ENCODE data around the gene ADCY9. TPM values are rescaled to one million over a fixed set of nuclear protein-coding genes. Genes with fewer than 3 reads are reported as not detected.
A peak's percentile ranks its signal among the peaks of the same experiment; 100 is the strongest.

ADCY9 gene
- total RNA-seq, 2 experiments from 2014 or later, result 9.0 to 9.5 TPM

GRCh38 chr16:4009177-4009576, 107.1 kb downstream of the ADCY9 start:
- no peaks in the 10 kb centered on the region for H3K4me1 Mint-ChIP-seq
- CTCF ChIA-PET, result interaction anchor here (0.6 kb wide), 1 partner anchor 248 kb away, joined by 3 read pairs; no protein-coding TSS in a partner anchor

GRCh38 chr16:4008116-4008515, 108.1 kb downstream of the ADCY9 start:
- POLR2A ChIA-PET, result interaction anchor here (0.6 kb wide), 1 partner anchor 597 kb away, joined by 3 read pairs; no protein-coding TSS in a partner anchor
- H3K9me3 Mint-ChIP-seq, result no peaks in the 10 kb centered on the region
- CTCF ChIA-PET, result no interaction called here
- DNase-seq, result no peak
- H3K4me3 Mint-ChIP-seq, result no peak overlapping the region
- H3K4me1 Mint-ChIP-seq, result no peaks in the 10 kb centered on the region
- H3K27me3 Mint-ChIP-seq, result no peaks in the 10 kb centered on the region
- no peaks in the 10 kb centered on the region for H3K36me3 Mint-ChIP-seq (ENCODE audit: low read depth)
- no peak overlapping the region for H3K27ac Mint-ChIP-seq

More at GRCh38 chr16:4009177-4009576, 107.1 kb downstream of the ADCY9 start:
- H3K4me3 Mint-ChIP-seq, result no peak overlapping the region
- no peaks in the 10 kb centered on the region for H3K36me3 Mint-ChIP-seq (ENCODE audit: low read depth)
- no peak overlapping the region for H3K27ac Mint-ChIP-seq
- no peaks in the 10 kb centered on the region for H3K9me3 Mint-ChIP-seq
- POLR2A ChIA-PET, result no interaction called here
- no peak for DNase-seq
- no peaks in the 10 kb centered on the region for H3K27me3 Mint-ChIP-seq

- POLR2A ChIA-PET, result interaction anchor here (0.9 kb wide), 1 partner anchor 11 kb away, joined by 3 read pairs; no protein-coding TSS in a partner anchor
- Mint-ChIP-seq H3K27ac (no peak overlapping the region), H3K9me3 (no peaks in the 10 kb centered on the region), H3K4me3 (no peak overlapping the region), H3K27me3 (no peaks in the 10 kb centered on the region), H3K36me3 (ENCODE audit: low read depth) (no peaks in the 10 kb centered on the region), H3K4me1 (no peaks in the 10 kb centered on the region)
- DNase-seq, result no peak
- CTCF ChIA-PET, result interaction anchor here (1.4 kb wide), 1 partner anchor 67 kb away, joined by 3 read pairs; no protein-coding TSS in a partner anchor
These were observed 109.7 kb downstream of the ADCY9 start for GRCh38 chr16:4006397-4006999.

- H3K36me3 Mint-ChIP-seq (ENCODE audit: low read depth), result no peaks in the 10 kb centered on the region
- H3K4me3 Mint-ChIP-seq, result no peak overlapping the region
- CTCF ChIA-PET, result interaction anchor here (1.4 kb wide), 1 partner anchor 66 kb away, joined by 3 read pairs; no protein-coding TSS in a partner anchor
- H3K27ac Mint-ChIP-seq, result no peak overlapping the region
- H3K4me1 Mint-ChIP-seq, result peaks cover 5% of the 10 kb centered on the region
- POLR2A ChIA-PET, result no interaction called here
- DNase-seq, result no peak
- no peaks in the 10 kb centered on the region for H3K9me3 Mint-ChIP-seq
- no peaks in the 10 kb centered on the region for H3K27me3 Mint-ChIP-seq
These were observed 110.5 kb downstream of the ADCY9 start for GRCh38 chr16:4005731-4006130.

GRCh38 chr16:4005281-4005680, 111.0 kb downstream of the ADCY9 start:
- no peaks in the 10 kb centered on the region for H3K36me3 Mint-ChIP-seq (ENCODE audit: low read depth)
- DNase-seq, result no peak
- no peak overlapping the region for H3K4me3 Mint-ChIP-seq
- no peaks in the 10 kb centered on the region for H3K9me3 Mint-ChIP-seq
- H3K27me3 Mint-ChIP-seq, result no peaks in the 10 kb centered on the region
- no peak overlapping the region for H3K27ac Mint-ChIP-seq
- ChIA-PET CTCF (interaction anchor here (2.3 kb wide), 1 partner anchor 249 kb away, joined by 5 read pairs; no protein-coding TSS in a partner anchor), POLR2A (no interaction called here)
- H3K4me1 Mint-ChIP-seq, result peaks cover 10% of the 10 kb centered on the region

- no peak for DNase-seq
- Mint-ChIP-seq H3K4me1 (peaks cover 20% of the 10 kb centered on the region), H3K4me3 (no peak overlapping the region), H3K9me3 (no peaks in the 10 kb centered on the region), H3K27me3 (no peaks in the 10 kb centered on the region), H3K27ac (no peak overlapping the region), H3K36me3 (ENCODE audit: low read depth) (no peaks in the 10 kb centered on the region)
- CTCF ChIA-PET, result interaction anchor here (0.7 to 2.3 kb wide), 3 partner anchors 65 to 874 kb away, joined by 3 to 9 read pairs (median 5); no protein-coding TSS in a partner anchor
- POLR2A ChIA-PET, result no interaction called here
These were observed 112.0 kb downstream of the ADCY9 start for GRCh38 chr16:4004206-4004605.

GRCh38 chr16:4003576-4003975, 112.7 kb downstream of the ADCY9 start:
- H3K27ac Mint-ChIP-seq, result no peak overlapping the region
- POLR2A ChIA-PET, result no interaction called here

GRCh38 chr16:4003166-4003565, 113.1 kb downstream of the ADCY9 start:
- H3K36me3 Mint-ChIP-seq (ENCODE audit: low read depth), result no peaks in the 10 kb centered on the region
- H3K9me3 Mint-ChIP-seq, result no peaks in the 10 kb centered on the region
- peaks cover 23% of the 10 kb centered on the region for H3K4me1 Mint-ChIP-seq
- no peaks in the 10 kb centered on the region for H3K27me3 Mint-ChIP-seq
- no peak overlapping the region for H3K27ac Mint-ChIP-seq
- no peak for DNase-seq
- ChIA-PET POLR2A (no interaction called here), CTCF (interaction anchor here (0.9 to 2.3 kb wide), 2 partner anchors 64 to 251 kb away, joined by 5 to 9 read pairs; no protein-coding TSS in a partner anchor)
- no peak overlapping the region for H3K4me3 Mint-ChIP-seq

More at GRCh38 chr16:4003576-4003975, 112.7 kb downstream of the ADCY9 start:
- Mint-ChIP-seq H3K9me3 (no peaks in the 10 kb centered on the region), H3K4me3 (no peak overlapping the region), H3K27me3 (no peaks in the 10 kb centered on the region), H3K4me1 (peaks cover 23% of the 10 kb centered on the region), H3K36me3 (ENCODE audit: low read depth) (no peaks in the 10 kb centered on the region)
- no peak for DNase-seq
- CTCF ChIA-PET, result interaction anchor here (0.9 to 2.3 kb wide), 2 partner anchors 65 to 250 kb away, joined by 5 to 9 read pairs; no protein-coding TSS in a partner anchor

- Mint-ChIP-seq H3K27ac (no peak overlapping the region), H3K9me3 (no peaks in the 10 kb centered on the region), H3K36me3 (ENCODE audit: low read depth) (no peaks in the 10 kb centered on the region), H3K4me1 (peaks cover 23% of the 10 kb centered on the region), H3K27me3 (no peaks in the 10 kb centered on the region), H3K4me3 (no peak overlapping the region)
- ChIA-PET CTCF (interaction anchor here (1.2 kb wide), 1 partner anchor 251 kb away, joined by 3 read pairs; no protein-coding TSS in a partner anchor), POLR2A (no interaction called here)
- DNase-seq, result no peak
These were observed 114.1 kb downstream of the ADCY9 start for GRCh38 chr16:4002121-4002520.

- Mint-ChIP-seq H3K4me1 (peaks cover 23% of the 10 kb centered on the region), H3K9me3 (no peaks in the 10 kb centered on the region), H3K27ac (peak overlapping the region; percentile 6), H3K27me3 (no peaks in the 10 kb centered on the region), H3K4me3 (no peak overlapping the region), H3K36me3 (ENCODE audit: low read depth) (no peaks in the 10 kb centered on the region)
- POLR2A ChIA-PET, result interaction anchor here (1.4 kb wide), 1 partner anchor 12 kb away, joined by 3 read pairs; no protein-coding TSS in a partner anchor
- no peak for DNase-seq
- CTCF ChIA-PET, result interaction anchor here (1.0 kb wide), 1 partner anchor 255 kb away, joined by 3 read pairs; no protein-coding TSS in a partner anchor
These were observed 116.5 kb downstream of the ADCY9 start for GRCh38 chr16:3999479-4000325.

- H3K4me1 Mint-ChIP-seq, result peaks cover 23% of the 10 kb centered on the region
- POLR2A ChIA-PET, result interaction anchor here (1.4 kb wide), 1 partner anchor 13 kb away, joined by 3 read pairs; no protein-coding TSS in a partner anchor
- no peak for DNase-seq
- H3K9me3 Mint-ChIP-seq, result no peaks in the 10 kb centered on the region
- no peak overlapping the region for H3K4me3 Mint-ChIP-seq
- H3K27ac Mint-ChIP-seq, result no peak overlapping the region
- H3K36me3 Mint-ChIP-seq (ENCODE audit: low read depth), result no peaks in the 10 kb centered on the region
- H3K27me3 Mint-ChIP-seq, result no peaks in the 10 kb centered on the region
- CTCF ChIA-PET, result no interaction called here
These were observed 117.3 kb downstream of the ADCY9 start for GRCh38 chr16:3998793-3999478.

- no peak overlapping the region for H3K4me3 Mint-ChIP-seq
- no peak for DNase-seq
- H3K27me3 Mint-ChIP-seq, result no peaks in the 10 kb centered on the region
- ChIA-PET POLR2A (no interaction called here), CTCF (interaction anchor here (1.1 kb wide), 1 partner anchor 15 kb away, joined by 4 read pairs; no protein-coding TSS in a partner anchor)
- no peaks in the 10 kb centered on the region for H3K9me3 Mint-ChIP-seq
- peaks cover 23% of the 10 kb centered on the region for H3K4me1 Mint-ChIP-seq
- no peaks in the 10 kb centered on the region for H3K36me3 Mint-ChIP-seq (ENCODE audit: low read depth)
- no peak overlapping the region for H3K27ac Mint-ChIP-seq
These were observed 118.9 kb downstream of the ADCY9 start for GRCh38 chr16:3997231-3997841.
